Activated CD4-positive, alpha-beta T cell treated with anti-CD3 and anti-CD28 coated beads, Interleukin-2, Interleukin-6, amounts not matched to agents 100 ng/mL and 50 ng/mL, durations not matched to agents 16 hours and 8 hours (primary cell): Measurements from ENCODE around the gene TWIST2.

ENCODE experiments used
- DNase-seq: peaks from one replicate; pipeline ENCODE4 v3.0.0-alpha.2; 2020

TWIST2 gene

DNA sequence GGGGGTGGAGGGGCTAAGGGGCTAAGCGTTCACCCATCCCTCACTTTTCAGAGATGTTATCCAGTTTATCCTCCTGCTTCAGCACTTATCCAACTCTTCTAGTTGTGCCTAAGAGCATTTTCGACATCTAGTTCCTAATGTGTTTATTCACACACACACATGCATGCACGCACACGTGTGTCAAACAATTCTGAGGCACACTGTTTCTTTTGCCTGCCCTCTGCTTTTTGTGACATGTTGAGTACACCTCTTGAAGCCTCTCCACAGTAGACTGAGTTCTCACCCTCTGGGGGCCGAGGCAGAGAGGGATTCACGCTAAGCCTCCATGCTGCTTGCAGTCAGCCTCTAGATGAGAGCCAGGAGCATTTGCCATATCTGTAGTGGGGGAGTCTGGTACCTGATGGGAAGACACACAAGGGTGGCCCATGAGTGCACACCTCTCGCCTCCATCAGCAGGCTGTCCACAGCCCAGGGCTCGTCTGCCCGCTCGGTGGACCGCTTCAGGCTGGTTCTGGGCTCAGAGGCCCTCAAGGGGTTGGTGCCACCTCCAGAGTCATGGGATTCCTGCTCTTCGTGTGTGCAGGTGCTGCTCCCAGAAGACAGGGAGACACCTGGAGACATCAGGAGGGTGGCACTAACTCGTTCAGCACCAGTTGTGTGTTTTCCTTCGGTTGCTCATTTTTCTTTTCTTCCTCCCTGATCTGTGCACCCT lies 11.9 kb downstream of the TWIST2 start:
- DNase-seq: no peak

- DNase-seq: no peak
Observed at GRCh38 chr2:238861013-238861730, 13.3 kb downstream of the TWIST2 start.

DNA sequence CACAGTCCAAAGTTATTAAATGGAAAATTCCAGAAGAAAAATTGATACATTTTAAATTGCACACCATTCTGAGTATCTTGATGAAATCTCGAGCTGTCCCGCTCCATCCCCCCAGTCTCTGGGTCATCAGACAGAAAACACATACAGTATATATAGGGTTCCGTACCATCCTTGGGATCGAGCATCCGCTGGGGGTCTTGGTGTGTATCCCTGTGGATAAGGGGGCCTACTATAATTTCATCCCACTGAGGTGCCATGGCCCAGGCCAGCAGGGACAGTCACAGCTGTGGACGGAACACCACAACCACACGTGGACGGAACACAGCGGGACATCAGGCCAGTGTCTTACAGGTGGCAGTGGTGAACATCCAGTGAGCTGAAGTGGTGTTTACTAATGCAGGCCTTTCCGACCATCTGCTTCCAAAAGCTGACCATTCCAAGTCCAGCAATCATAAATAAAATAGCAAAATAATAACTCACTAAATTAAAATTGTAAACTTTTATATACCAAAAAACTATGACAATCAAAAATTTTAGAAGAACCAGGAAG lies 14.0 kb downstream of the TWIST2 start:
- DNase-seq: no peak

GRCh38 chr2:238862701-238863100 lies 14.8 kb downstream of the TWIST2 start:
- DNase-seq: no peak

DNA sequence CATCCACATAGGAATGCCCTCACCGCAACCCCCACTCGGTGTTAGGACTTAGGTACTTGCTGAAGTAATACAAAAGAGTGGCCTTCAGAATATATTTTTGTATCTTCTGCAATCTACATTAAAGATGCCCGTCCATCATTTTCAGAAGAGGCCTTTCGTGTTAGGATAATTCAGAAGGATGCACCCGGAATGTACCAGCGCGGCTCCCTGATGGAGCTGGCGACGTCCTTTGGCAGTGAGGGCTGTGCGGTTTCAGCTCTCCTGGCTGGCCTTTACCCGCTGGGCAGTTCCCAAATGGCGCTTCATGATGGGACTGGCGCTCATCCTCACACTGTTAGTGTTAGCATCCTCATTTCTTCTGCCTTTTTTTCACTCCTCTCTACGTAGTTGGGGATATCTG lies 15.3 kb downstream of the TWIST2 start:
- no peak for DNase-seq

DNA sequence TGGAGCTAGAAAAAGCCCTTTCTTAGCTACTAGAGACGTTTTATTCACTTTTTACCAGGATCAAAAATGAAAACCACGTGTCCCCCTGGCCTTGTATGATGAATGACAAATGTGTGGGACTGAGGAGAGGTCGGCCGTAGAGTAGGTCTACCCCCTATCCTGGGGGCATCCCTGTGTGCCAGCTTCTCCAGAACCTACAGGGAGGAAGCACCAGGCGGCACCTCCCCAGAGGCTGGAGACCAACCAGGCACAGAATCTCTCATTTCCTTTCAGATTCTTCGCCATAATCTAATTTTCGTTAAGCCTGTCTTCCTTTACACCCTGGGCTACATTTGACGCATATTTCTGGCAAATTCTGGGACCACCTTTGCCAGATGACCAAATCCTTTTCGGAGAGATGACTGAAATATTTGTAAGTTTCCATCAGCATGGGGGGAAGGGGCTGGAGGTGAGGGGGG lies 15.9 kb downstream of the TWIST2 start:
- DNase-seq: no peak

- DNase-seq: peak; percentile 62
Observed at GRCh38 chr2:238864207-238865014, 16.5 kb downstream of the TWIST2 start.

DNA sequence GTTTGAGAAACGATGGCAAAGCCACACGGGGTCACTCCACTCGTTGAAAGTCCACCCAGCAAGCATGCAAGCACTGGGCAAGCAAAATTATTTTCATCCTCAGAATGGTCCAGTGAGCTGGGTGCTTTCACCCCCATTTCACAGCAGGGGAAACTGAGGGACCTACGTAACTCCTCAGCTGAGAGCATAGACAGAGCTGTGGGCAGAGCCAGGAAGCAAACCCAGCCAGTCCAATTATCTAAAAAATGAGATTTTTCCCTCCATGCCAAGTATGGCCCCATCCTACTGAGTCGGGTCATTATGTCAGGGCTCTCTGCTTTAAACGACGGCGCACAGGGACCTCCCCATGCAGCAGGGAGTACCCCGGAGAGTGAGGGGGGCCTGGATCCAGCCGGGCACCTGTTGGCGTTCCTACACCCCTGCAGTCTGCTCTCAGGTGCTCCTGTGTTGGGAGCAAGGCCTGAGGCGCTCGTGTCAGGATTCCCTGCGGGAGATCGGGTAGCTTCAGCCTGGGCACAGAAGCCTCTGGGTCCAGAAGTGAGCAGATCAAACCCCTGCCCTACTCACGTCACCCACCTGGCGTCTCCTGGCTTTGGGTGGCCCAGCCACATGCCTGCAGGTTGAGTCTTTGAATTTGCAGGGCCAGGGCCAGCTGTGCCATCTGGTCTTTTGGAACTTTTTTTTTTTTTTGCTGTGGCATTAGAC lies 17.3 kb downstream of the TWIST2 start:
- no peak for DNase-seq

DNA sequence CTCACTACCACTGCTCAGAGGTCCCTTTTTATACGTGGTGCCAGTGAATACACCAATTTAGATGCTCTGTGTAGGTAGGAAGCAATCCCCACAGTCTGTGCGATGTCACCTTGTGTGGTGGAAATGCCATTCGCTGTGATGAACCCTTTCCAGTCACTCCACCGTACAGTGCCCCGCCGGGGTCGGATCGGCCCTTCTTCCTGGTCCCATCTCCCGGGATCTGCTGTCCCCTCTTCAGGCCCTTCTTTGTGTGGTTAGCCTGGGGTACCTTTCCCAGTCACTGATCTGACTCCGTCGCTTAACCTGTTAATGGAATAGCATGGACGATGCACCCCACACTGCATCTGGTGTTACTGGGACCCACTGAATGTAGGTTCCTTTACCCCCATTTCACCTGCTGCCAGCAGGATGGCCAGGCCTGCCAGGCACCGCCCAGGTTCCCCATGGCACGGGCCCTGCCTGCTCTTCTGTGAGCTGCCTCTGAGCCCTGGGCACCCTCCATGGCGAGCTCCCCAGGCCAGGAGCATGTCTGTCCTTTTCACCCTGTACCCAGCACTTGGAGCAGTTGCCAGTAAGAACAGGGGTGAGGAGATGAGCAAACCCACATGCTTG lies 18.0 kb downstream of the TWIST2 start:
- DNase-seq: no peak

GRCh38 chr2:238866656-238867277 lies 18.9 kb downstream of the TWIST2 start:
- DNase-seq: no peak

DNA sequence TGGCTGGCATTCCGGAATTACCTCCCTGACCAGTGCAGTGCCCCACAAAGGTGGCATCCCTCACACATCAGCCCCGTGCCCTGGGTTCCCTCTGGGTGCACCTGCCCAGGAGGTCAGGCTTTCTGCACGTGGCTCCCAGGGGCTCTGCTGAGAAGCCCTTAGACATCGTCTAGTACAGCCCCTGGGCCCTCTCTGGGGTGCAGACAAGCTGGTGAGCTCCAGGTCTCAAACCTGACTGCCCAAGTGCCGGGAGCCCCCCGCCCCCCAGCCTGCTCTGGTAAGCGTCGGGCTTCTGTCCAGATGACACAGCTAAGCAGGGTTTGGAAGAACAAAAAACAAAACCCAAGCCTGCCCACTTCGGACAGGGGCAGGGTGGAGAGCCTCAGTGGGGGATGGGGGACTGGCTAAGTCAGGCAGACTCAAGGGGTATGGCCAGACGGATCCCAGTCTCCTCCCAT lies 20.2 kb downstream of the TWIST2 start:
- DNase-seq: no peak

GRCh38 chr2:238868616-238869292 lies 20.9 kb downstream of the TWIST2 start:
- DNase-seq: no peak

DNA sequence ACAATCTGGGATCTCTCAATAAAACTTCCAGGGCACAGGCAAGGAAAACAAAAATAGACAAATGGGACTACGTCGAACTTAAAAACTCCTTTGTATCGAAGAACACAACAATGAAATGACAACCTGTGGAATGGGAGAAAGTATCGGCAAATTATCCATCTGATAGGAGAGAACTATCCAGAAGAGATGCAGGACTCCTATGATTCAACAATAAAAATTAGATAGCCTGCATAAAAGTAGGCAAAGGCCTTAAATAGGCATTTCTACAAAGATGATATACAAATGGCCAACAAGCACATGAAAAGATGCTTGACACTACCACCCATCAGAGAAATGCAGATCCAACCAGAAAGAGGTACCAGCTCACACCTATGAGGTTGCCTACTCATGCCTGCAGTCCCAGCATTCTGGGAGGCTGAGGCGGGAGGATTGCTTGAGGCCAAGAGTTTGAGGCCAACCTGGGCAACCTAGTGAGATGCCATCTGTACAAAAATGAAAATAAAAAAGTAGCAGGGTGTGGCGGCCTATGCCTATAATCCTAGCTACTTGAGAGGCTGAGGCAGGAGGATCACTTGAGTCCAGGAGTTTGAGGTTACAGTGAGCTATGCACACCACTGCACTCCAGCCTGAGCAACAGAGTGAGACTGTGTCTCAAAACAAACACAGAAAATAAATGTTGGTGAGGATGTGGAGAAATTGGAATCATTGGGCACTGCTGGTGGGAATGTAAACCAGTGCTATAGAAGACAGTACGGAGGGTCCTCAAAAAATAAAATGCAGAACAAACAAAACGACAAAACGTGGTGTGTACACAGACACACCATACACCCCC lies 21.6 kb downstream of the TWIST2 start:
- DNase-seq: no peak

- no peak for DNase-seq
Observed at GRCh38 chr2:238870261-238870660, 22.4 kb downstream of the TWIST2 start.

DNA sequence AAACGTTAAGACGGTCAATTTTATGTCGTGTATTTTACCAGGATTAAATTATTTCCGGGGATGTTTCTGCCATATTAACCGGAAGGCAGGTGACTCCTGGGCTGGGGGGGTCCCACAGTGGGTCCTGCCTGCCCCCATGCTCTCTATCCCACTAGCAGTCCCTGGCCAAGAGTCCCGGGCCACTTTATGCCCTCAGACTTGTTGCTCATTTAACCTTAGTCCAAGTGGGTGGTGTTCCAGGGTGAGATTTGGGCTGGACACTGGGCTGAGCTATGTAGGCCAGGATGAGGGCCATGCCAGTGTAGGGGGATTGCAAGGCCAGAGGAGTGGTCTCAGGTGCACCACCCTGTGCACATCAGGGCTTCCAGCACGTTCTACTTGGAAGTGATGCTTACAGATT lies 24.1 kb downstream of the TWIST2 start:
- DNase-seq: no peak

- DNase-seq: no peak
Observed at GRCh38 chr2:238872628-238873380, 24.9 kb downstream of the TWIST2 start.

GRCh38 chr2:238873381-238873801 lies 25.5 kb downstream of the TWIST2 start:
- no peak for DNase-seq

DNA sequence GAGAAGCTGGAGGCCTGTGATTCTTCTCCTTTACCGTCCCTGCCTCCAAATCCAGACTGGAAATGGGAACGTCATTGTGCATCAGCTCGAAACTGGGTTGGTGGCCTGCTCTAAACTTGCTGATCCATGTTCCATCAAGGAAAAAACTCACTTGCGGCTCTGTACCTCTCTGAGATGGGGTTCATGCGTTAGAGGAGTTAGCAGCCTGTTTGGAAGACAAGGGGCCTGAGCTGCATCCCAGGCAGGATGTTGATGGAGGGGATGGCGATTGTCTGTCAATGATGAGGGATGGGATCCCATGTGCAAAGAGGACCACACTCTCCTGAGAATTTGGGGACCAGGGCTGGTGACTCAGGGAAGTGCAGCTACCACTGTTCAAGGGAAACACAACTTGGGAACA lies 26.0 kb downstream of the TWIST2 start:
- DNase-seq: no peak

- no peak for DNase-seq
Observed at GRCh38 chr2:238874330-238875050, 26.6 kb downstream of the TWIST2 start.
